Vagina (tissue), 2 donors: ENCODE data around the gene ITIH5.

Experiments
- POLR2A ChIP-seq, 2 donors: fragments of 450-650 bp; IDR thresholded peaks; one replicate each; pipeline ENCODE4 v1.6.1; 2017; ENCODE audit warnings: antibody characterized with exemption in 2 of 2, mild to moderate bottlenecking in 2 of 2, moderate library complexity in 2 of 2
- POLR2AphosphoS5 ChIP-seq, 2 donors: sonication (generic); formaldehyde crosslinking; IDR thresholded peaks; one replicate each; pipeline ENCODE4 v1.9.0; 2017; ENCODE audit warnings: antibody characterized with exemption in 2 of 2, mild to moderate bottlenecking in 2 of 2, low read depth in 1 of 2; ENCODE audit not compliant: insufficient read depth in 1 of 2
- TF ChIP-seq, protein P1 (sequence below), 3 experiments: fragments of 450-650 bp in 2 of 3; fragments of 200-600 bp in 1 of 3; sonication (generic) in 1 of 3; IDR thresholded peaks; one replicate each; pipeline ENCODE4 v1.5.1; 2017 to 2019; ENCODE audit warnings: antibody characterized with exemption in 3 of 3, mild to moderate bottlenecking in 2 of 3, moderate library complexity in 2 of 3

DNA sequence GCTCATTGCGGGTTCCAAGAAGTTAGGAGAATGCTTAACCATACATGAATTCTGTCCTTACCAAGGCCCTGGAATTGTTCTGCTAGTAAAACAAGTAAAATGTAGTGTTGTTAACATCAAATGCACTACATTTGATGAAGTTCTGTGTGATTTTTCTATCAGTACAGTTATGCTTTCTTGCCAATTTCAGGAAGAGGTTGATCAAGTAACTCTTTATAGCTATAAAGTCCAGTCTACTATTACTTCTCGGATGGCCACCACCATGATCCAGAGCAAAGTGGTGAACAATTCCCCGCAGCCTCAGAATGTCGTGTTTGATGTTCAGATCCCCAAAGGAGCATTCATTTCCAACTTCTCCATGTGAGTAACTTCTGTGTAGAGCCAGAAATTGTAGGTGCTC, 42.1 kb upstream of the ITIH5 start:
- TF ChIP-seq, protein P1, sequence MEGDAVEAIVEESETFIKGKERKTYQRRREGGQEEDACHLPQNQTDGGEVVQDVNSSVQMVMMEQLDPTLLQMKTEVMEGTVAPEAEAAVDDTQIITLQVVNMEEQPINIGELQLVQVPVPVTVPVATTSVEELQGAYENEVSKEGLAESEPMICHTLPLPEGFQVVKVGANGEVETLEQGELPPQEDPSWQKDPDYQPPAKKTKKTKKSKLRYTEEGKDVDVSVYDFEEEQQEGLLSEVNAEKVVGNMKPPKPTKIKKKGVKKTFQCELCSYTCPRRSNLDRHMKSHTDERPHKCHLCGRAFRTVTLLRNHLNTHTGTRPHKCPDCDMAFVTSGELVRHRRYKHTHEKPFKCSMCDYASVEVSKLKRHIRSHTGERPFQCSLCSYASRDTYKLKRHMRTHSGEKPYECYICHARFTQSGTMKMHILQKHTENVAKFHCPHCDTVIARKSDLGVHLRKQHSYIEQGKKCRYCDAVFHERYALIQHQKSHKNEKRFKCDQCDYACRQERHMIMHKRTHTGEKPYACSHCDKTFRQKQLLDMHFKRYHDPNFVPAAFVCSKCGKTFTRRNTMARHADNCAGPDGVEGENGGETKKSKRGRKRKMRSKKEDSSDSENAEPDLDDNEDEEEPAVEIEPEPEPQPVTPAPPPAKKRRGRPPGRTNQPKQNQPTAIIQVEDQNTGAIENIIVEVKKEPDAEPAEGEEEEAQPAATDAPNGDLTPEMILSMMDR (IDR thresholded peaks at IDR 0.05), result no peak
- no peak for TF ChIP-seq POLR2AphosphoS5 (IDR thresholded peaks at IDR 0.05; ENCODE audit: insufficient read depth in 1 of 2, low read depth in 1 of 2)
- TF ChIP-seq POLR2A (IDR thresholded peaks at IDR 0.05), result no peak
